Esophagus muscularis mucosa (tissue), 3 donors: ENCODE results near the gene MARK3.

Experiments
- CTCF ChIP-seq, 3 experiments: fragments of 200-600 bp in 2 of 3; fragments of 450-650 bp in 1 of 3; sonication (generic) in 2 of 3; IDR thresholded peaks; one replicate each; pipeline ENCODE4 v1.5.1; 2017 to 2019; ENCODE audit warnings: antibody characterized with exemption in 3 of 3, mild to moderate bottlenecking in 2 of 3, moderate library complexity in 1 of 3
- POLR2A ChIP-seq: fragments of 450-650 bp; IDR thresholded peaks from one replicate; pipeline ENCODE4 v1.6.1; 2017; ENCODE audit warnings: antibody characterized with exemption, moderate library complexity, mild to moderate bottlenecking, low read depth
- POLR2AphosphoS5 ChIP-seq, 2 donors: sonication (generic); formaldehyde crosslinking; IDR thresholded peaks; one replicate each; pipeline ENCODE4 v1.6.1; 2017; ENCODE audit warnings: antibody characterized with exemption in 2 of 2

GRCh38 chr14:103507751-103508150, 122.5 kb downstream of the MARK3 start:
- TF ChIP-seq CTCF (IDR thresholded peaks at IDR 0.05): no peak
- no peak for TF ChIP-seq POLR2AphosphoS5 (IDR thresholded peaks at IDR 0.05)
- TF ChIP-seq POLR2A: no peak
